Measurements from ENCODE around the gene CIC. TPM values are rescaled to one million over a fixed set of nuclear protein-coding genes. Genes with fewer than 3 reads are reported as not detected.

The CIC gene
- total RNA-seq, 1 donor from 2014 or later, result 57.9 TPM

DNA sequence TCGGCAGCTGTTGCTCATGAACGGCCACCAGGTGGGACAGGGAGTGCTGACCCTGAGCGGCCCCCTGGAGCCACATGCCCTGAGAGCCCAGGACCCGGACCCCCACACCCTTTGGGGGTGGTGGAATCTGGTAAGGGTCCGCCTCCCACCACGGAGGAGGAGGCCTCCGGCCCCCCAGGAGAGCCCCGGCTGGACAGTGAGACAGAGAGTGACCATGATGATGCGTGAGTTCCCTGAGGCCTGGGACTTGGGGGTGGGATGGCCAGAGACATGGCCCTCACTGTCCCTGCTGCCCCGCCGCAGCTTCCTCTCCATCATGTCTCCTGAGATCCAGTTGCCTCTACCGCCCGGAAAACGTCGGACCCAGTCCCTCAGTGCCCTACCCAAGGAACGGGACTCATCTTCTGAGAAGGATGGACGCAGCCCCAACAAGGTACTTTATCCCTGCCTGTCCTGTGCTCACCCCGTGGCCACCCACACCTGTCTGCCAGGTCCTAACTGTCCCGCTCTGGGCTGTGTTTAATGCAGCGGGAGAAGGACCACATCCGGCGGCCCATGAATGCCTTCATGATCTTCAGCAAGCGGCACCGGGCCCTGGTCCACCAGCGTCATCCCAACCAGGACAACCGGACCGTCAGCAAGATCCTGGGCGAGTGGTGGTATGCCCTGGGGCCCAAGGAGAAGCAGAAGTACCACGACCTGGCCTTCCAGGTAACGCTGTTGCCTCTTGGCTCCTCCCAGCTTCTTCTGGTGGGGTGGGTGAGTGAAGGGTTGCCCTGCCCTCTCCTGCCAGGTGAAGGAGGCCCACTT lies 18.2 kb downstream of the CIC start:
- DNase-seq (ENCODE audit: low spot score), result no peak

DNA sequence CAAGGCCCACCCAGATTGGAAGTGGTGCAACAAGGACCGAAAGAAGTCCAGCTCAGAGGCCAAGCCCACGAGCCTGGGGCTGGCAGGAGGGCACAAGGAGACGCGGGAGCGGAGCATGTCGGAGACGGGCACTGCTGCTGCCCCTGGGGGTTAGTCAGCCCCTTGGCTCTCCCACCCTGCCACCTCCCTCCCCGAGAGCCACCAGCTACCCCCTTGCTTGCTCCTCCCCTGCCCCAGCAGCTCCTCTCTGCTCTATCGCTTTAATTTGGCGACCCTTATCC lies 18.7 kb downstream of the CIC start:
- no peak for DNase-seq (ENCODE audit: low spot score)

DNA sequence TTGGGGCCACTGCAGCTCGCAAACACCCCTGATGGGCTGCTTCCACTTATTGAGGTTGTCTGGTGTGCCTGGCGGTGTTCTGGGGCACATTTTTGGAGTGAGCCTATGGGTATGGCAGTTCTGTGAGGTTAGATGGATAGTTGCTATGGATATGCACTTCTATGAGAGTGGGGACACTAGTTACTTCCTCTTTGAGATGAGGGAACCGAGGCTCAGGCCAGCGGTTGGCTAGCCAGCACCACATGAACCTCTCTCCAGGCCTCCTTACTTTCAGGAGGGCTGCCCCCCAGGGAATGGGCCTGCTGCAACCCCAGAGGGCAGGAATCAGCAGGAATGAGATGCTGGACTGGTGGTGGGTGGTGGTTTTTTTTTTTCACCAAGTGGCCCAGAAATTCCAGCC lies 19.3 kb downstream of the CIC start:
- DNase-seq (ENCODE audit: low spot score), result no peak

DNA sequence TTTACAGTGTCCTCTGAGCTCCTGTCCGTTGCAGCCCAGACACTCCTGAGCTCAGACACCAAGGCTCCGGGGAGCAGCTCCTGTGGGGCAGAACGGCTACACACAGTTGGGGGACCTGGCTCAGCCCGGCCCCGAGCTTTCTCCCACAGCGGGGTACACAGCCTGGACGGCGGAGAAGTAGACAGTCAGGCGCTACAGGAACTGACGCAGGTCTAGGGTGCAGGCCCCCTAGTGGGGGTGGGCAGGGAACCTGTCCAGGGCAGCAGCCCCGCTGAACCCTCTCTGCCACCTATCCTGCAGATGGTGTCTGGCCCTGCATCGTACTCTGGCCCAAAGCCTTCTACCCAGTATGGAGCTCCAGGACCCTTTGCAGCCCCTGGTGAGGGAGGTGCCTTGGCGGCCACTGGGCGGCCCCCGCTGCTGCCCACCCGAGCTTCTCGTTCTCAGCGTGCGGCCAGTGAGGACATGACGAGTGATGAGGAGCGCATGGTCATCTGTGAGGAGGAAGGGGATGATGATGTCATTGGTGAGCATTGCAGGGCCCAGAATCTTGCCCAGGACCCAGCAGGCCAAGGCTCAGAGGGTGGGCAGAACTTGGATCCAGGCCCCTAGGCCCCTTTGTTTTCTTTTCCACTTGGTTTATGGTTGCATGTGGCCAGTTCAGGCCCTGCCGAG lies 20.0 kb downstream of the CIC start:
- no peak for DNase-seq (ENCODE audit: low spot score)

DNA sequence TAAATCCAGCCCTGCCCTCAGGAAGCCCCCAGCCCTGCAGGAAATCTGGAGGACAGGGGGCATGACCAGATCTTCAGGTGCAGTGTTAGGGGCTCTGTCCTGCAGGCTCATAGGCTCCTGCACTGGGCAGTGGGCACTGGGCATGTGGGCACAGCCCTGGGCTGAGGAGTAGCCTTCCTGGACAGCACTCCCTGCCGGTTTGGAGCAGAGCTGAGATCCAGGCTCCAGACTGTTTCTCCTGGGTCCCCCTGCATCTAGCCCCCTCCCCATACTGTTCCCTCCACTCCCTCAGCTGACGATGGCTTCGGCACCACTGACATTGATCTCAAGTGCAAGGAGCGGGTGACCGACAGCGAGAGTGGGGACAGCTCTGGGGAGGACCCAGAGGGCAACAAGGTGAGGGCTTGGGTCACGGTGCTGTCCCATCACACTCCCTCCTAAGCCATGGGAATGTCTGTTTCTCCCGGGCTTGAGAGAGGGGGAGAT lies 20.5 kb downstream of the CIC start:
- DNase-seq (ENCODE audit: low spot score), result no peak

DNA sequence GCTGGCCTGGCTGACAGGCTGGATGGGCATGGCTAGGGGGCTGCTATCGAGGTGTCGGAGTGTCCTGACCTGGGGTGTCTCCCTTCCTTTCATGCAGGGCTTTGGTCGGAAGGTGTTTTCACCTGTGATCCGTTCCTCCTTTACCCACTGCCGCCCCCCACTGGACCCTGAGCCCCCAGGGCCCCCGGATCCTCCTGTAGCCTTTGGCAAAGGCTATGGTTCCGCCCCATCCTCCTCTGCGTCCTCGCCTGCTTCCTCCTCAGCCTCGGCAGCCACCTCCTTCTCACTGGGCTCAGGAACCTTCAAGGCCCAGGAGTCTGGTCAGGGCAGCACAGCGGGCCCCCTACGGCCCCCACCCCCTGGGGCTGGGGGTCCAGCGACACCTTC lies 21.1 kb downstream of the CIC start:
- no peak for DNase-seq (ENCODE audit: low spot score)

DNA sequence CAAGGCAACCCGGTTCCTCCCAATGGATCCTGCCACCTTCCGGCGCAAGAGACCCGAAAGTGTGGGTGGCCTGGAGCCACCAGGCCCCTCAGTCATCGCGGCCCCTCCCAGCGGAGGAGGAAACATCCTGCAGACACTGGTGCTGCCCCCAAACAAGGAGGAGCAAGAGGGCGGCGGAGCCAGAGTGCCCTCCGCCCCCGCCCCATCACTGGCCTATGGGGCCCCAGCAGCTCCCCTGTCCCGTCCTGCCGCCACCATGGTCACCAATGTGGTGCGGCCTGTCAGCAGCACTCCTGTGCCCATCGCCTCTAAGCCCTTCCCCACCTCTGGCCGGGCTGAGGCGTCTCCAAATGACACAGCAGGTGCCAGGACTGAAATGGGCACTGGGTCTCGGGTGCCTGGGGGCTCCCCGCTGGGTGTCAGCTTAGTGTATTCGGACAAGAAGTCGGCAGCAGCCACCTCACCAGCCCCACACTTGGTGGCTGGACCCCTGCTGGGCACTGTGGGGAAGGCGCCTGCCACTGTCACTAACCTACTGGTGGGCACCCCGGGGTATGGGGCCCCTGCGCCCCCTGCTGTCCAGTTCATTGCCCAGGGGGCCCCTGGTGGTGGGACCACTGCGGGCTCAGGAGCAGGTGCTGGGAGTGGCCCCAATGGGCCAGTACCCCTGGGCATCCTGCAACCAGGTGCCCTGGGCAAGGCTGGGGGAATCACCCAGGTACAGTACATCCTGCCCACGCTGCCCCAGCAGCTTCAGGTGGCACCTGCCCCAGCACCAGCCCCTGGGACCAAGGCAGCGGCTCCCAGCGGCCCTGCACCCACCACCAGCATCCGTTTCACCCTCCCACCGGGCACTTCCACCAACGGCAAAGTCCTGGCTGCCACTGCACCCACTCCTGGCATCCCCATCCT lies 21.7 kb downstream of the CIC start:
- no peak for DNase-seq (ENCODE audit: low spot score)

DNA sequence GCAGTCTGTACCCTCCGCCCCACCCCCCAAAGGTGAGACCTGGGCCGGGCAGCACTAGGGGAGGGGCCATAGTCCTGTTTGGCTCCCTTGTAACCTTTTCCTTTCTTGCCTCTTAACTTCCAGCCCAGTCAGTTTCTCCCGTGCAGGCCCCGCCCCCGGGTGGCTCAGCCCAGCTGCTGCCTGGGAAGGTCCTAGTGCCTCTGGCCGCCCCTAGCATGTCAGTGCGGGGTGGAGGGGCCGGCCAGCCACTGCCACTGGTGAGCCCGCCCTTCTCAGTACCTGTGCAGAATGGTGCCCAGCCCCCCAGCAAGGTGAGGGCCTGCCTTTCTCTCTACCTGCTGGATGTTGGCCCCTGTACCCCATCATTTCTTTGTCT lies 22.4 kb downstream of the CIC start:
- DNase-seq (ENCODE audit: low spot score), result no peak

DNA sequence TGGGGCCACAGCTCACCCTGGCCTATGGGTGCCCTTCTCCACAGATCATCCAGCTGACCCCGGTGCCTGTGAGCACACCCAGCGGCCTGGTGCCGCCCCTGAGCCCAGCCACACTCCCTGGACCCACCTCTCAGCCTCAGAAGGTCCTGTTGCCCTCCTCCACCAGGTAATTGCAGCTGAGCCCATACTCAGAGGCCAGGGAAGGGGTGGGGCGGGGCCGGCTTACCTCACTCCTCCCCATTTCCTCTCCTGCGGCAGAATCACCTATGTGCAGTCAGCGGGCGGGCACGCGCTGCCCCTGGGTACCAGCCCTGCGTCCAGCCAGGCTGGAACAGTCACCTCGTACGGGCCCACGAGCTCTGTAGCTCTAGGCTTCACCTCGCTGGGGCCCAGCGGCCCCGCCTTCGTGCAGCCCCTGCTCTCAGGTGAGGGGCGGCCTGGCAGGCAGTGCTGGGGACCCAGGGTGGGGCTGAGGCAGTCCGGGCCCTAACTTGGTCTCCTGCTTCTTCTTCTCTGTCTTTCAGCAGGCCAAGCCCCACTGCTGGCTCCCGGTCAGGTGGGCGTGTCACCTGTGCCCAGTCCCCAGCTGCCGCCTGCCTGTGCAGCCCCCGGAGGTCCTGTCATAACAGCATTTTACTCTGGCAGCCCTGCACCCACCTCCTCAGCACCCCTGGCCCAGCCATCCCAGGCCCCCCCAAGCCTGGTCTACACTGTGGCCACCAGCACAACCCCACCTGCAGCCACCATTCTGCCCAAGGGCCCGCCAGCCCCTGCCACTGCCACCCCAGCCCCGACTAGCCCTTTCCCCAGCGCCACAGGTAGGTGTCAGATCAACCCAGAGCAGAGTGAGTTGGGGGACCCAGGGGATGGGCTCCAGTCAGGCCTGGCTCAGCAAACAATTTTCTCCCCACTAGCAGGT lies 23.2 kb downstream of the CIC start:
- no peak for DNase-seq (ENCODE audit: low spot score)

DNA sequence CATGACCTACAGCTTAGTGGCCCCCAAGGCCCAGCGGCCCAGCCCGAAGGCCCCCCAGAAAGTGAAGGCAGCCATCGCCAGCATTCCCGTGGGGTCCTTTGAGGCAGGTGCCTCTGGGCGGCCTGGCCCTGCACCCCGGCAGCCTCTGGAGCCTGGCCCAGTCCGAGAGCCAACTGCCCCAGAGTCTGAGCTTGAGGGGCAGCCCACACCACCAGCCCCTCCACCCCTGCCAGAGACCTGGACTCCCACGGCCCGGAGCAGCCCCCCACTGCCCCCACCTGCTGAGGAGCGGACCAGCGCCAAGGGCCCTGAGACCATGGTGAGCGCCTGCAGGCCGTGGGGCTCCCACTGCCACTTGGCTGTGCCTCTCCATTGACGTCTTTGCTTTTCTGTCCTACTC lies 23.9 kb downstream of the CIC start:
- no peak for DNase-seq (ENCODE audit: low spot score)

DNA sequence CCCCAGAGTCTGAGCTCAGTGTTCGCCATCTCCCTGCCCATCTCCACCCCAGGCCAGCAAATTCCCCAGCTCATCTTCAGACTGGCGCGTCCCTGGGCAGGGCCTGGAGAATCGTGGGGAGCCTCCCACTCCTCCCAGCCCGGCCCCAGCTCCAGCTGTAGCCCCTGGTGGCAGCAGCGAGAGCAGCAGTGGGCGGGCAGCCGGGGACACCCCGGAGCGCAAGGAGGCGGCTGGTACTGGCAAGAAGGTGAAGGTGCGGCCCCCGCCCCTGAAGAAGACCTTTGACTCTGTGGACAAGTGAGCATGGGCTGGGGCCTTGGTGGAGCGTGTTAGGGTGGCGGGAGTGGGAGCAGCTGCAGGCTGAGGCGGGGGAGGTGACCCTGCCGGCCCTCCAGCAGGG lies 24.5 kb downstream of the CIC start:
- DNase-seq (ENCODE audit: low spot score), result no peak

DNA sequence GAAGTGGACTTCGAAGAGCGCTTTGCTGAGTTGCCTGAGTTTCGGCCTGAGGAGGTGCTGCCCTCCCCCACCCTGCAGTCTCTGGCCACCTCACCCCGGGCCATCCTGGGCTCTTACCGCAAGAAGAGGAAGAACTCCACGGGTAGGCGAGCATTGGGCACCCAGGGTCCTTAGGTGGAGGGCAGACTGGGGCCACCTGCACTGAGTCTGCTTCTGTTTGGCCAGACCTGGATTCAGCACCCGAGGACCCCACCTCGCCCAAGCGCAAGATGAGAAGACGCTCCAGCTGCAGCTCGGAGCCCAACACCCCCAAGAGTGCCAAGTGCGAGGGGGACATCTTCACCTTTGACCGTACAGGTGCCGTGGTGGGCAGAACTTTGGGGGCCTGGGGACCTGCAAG lies 24.9 kb downstream of the CIC start:
- DNase-seq (ENCODE audit: low spot score), result no peak

DNA sequence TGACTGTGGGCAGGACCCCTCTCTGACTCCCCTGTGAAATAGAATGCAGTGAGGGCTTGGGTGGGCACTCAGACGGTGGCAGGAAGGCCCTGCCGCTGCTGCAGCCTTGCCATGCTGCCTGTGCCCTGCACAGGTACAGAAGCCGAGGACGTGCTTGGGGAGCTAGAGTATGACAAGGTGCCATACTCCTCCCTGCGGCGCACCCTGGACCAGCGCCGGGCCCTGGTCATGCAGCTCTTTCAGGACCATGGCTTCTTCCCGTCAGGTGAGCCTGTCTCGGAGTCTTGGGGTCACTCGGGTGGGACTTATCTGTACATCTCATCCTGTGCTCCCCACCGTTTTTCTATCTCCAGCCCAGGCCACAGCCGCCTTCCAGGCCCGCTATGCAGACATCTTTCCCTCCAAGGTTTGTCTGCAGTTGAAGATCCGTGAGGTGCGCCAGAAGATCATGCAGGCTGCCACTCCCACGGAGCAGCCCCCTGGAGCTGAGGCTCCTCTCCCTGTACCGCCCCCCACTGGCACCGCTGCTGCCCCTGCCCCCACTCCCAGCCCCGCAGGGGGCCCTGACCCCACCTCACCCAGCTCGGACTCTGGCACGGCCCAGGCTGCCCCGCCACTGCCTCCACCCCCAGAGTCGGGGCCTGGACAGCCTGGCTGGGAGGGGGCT lies 25.6 kb downstream of the CIC start:
- DNase-seq (ENCODE audit: low spot score), result no peak

DNA sequence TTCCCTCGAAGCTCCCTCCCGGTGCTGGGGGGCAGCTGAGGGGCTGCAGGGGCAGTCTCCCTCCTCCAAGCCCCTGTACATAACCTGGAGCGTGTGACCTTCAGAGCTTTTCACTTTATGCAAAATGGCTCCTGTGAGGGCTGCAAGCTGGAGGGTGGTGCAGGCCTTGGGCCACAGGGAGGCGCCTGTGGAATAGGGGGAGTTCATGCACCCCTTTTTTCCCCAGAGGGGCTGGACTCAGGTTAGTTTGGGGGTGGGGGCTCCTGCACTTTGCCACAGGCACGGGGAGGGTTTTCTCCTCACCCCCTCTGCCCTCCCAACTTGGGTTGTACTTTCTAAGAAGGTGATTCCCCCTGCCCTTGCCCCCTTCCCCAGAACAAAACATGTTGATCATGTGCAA lies 26.3 kb downstream of the CIC start:
- DNase-seq (ENCODE audit: low spot score), result no peak

DNA sequence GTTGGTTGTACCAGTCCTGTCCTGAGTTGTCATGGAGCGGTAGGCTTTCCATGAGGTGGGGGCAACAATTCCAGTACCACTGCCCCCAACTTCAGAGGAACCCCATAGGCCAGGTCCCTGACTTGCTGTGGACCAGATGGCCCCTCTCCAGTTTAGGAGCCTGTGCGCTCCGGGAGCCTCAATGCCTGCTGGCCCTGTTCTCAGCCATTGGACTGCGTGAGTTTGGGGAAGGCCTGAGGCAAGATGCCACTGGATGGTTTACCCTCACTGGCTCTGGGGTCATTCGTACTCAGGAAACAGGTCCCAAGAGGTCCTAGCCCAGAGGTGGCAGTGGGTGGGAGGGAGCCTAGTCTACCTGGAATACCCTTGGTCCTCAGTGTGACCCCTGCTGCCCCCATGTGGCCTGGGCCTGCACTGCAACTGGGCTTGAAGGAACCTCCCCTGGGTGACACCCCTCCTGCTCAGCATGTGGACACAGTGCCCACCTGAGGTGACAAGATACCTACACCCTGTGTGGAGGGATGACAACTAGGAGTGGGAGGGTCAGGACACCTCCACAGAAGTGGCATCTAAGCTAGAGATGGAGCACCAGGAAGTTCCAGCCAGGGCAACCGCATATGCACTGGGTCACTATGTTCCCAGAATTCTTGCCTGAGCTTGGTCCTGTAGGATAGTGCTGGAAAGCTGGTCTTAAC lies 26.9 kb downstream of the CIC start:
- DNase-seq (ENCODE audit: low spot score), result no peak

DNA sequence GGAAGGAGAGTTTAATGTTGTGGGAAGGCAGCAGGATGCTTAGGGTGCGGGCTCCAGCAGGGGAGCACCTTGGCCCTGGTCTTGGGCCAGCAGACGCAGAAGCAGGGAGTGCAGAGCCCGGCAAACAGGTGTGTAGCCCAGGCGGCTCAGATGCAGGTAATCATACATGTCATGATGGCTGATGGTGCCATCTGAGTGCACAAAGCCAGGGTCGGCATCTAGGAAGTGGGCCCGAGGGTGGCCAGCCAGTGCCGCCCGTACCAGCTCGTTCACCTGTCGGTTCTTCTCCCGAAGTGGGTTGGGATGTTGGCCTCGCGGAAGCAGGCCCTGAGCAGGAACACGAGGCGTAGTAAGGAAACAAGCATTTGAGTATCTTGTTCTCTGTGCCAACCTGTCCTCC lies 28.0 kb downstream of the CIC start:
- DNase-seq (ENCODE audit: low spot score), result no peak

DNA sequence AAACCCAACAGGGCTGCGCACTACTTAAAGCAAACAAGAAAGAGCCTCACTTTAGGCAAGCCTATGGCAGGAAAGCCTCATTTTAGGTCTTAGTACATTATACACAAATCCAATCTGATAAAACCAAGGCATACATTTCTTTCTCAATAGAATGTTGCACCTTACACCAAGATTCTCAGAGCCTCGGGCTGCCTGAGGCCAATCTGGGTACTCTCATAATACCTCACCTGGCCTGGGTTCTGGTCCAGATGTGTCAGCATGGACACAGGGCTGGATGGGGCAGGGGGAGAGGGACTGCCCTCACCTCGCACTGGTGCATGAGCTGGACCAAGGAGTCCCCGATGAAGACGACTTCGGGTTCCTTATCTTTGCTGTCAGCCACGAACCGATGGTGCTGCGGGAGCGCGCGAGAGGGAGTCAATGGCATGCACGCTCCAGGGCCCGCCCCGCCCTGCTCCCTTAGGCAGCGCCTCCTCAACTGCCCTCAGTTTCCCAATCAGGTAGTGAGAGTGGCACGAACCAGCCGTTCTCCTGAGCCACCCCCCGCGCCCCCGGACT lies 32.7 kb downstream of the CIC start, which contains the start of gene PRR19:
Gene PRR19 (plus strand): TSS at position 487 of the 558 bp plus-strand sequence. CDS start 7,453 bp downstream, outside the sequence.
- no peak for DNase-seq (ENCODE audit: low spot score)

DNA sequence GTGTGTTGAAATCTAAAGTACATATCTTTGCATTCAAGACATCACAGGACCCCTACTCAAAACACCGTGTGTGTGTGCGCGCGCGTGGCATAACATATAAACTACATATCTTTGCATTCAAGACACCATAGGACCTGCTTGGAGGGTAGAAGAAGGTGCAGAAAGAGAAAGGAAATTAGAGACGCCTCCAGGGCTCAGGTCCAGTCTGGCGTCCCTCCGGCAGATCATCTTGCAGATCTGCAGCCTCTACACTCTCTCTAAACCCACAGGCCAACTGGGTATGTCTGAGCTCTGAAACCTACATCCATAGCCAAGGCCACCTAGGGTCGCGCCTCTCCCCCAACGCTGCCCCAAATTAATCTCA lies 34.0 kb downstream of the CIC start:
- DNase-seq (ENCODE audit: low spot score), result no peak

DNA sequence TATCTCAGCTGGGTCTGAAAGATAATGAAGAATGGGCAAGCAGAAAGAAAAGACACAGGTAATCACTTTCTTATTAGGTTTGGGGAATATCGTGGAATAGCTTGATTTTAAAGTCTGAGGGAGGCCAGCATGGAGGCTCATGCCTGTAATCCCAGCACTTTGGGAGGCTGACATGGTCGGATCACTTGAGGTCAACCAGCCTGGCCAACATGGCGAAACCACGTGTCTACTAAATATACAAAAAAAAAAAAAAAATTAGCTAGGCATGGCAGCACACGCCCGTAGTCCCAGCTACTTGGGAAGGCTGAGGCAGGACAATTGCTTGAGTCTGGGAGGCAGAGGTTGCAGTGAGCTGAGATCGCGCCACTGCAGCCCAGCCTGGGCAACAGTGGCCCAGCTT lies 34.8 kb downstream of the CIC start:
- no peak for DNase-seq (ENCODE audit: low spot score)

Measured in mesenteric fat pad (tissue), 1 donor.